Measurements from ENCODE around the gene TMEM184A.

- no peak for TF ChIP-seq CTCF (IDR thresholded peaks at IDR 0.05)
- TF ChIP-seq POLR2A (IDR thresholded peaks at IDR 0.05) = no peak
- no peak for TF ChIP-seq POLR2AphosphoS5 (IDR thresholded peaks at IDR 0.05)
These were observed 8.1 kb upstream of the TMEM184A start for GRCh38 chr7:1563981-1564602.
